H1 (cell line): ENCODE measurements around the gene SOHLH1. TPM values are rescaled to one million over a fixed set of nuclear protein-coding genes. Genes with fewer than 3 reads are reported as not detected.

Source experiments
- CTCF ChIA-PET: fragments of 300-600 bp; sonication (Branson Sonifier 250); formaldehyde crosslinking; loops from one replicate; lab custom pipeline; 2021; ENCODE audit not compliant: partially characterized antibody; lab: Charles Lee
- POLR2A ChIA-PET: fragments of 300-600 bp; sonication (Branson Sonifier 250); formaldehyde crosslinking; loops from one replicate; lab custom pipeline; 2021; ENCODE audit warnings: inconsistent platforms; ENCODE audit not compliant: partially characterized antibody; lab: Charles Lee
- DNase-seq, 2 experiments: peaks; one replicate each; pipeline versions ENCODE4 v3.0.0 to v3.0.0-alpha.2; 2010 to 2022; ENCODE audit warnings: low spot score in 2 of 2, low read depth in 1 of 2, mixed read lengths in 1 of 2
- FAIRE-seq: peaks from 2 replicates; lab custom pipeline; 2011; peaks lifted over from hg19 to GRCh38; lab: Jason Lieb, UNC
- H2AFZ ChIP-seq: 2 replicates; pipeline ENCODE4 v1.8.1; 2012; ENCODE audit warnings: low read length, inconsistent platforms
- H2AK5ac ChIP-seq: 2 replicates; pipeline ENCODE4 v1.6.1; 2013; ENCODE audit warnings: low read depth, low read length
- H2BK120ac ChIP-seq: replicated peaks from 2 replicates; pipeline ENCODE3; 2013; ENCODE audit warnings: low read depth, low read length, inconsistent platforms
- H2BK12ac ChIP-seq: 2 replicates; pipeline ENCODE4 v1.6.1; 2013; ENCODE audit warnings: low read depth, low read length
- H2BK15ac ChIP-seq: 2 replicates; pipeline ENCODE4 v1.6.1; 2013; ENCODE audit warnings: low read length
- H2BK20ac ChIP-seq: 2 replicates; pipeline ENCODE4 v1.6.1; 2013; ENCODE audit warnings: low read length
- H2BK5ac ChIP-seq: 2 replicates; pipeline ENCODE4 v1.6.1; 2013; ENCODE audit warnings: low read depth, low read length
- H3K14ac ChIP-seq: 2 replicates; pipeline ENCODE4 v1.6.1; 2013; ENCODE audit warnings: inconsistent platforms; ENCODE audit not compliant: insufficient read length
- H3K18ac ChIP-seq: 2 replicates; pipeline ENCODE4 v1.6.1; 2013; ENCODE audit warnings: low read length; ENCODE audit errors: extremely low read depth
- H3K23ac ChIP-seq: 2 replicates; pipeline ENCODE4 v1.6.1; 2013; ENCODE audit warnings: inconsistent platforms; ENCODE audit not compliant: insufficient read length
- H3K23me2 ChIP-seq: 2 replicates; pipeline ENCODE4 v1.6.1; 2013; ENCODE audit warnings: low read depth, low read length
- H3K27ac ChIP-seq: 2 replicates; pipeline ENCODE4 v1.6.1; 2011; ENCODE audit warnings: low read depth, low read length, inconsistent platforms
- H3K27me3 ChIP-seq, 4 experiments: replicated peaks in 1 of 4; 1 replicate in 1 of 4; 2 replicates in 3 of 4; pipeline versions ENCODE4 v1.6.1 to v1.8.1; 2011 to 2013; ENCODE audit warnings: low read length in 3 of 4, mild to moderate bottlenecking in 3 of 4, inconsistent platforms in 2 of 4, mixed read lengths in 2 of 4, moderate library complexity in 1 of 4; ENCODE audit not compliant: control insufficient read depth in 3 of 4, insufficient read depth in 3 of 4; ENCODE audit errors: extremely low read depth in 1 of 4
- H3K36me3 ChIP-seq, 4 experiments: 2 replicates each; pipeline versions ENCODE4 v1.6.1 to v1.8.1; 2011 to 2013; ENCODE audit warnings: mild to moderate bottlenecking in 4 of 4, low read length in 3 of 4, moderate library complexity in 2 of 4, control low read depth in 1 of 4, inconsistent platforms in 1 of 4; ENCODE audit not compliant: insufficient read depth in 4 of 4, control insufficient read depth in 2 of 4
- H3K4ac ChIP-seq: replicated peaks from 2 replicates; pipeline ENCODE3; 2013; ENCODE audit warnings: low read length, low read depth, mixed read lengths, inconsistent platforms; ENCODE audit not compliant: insufficient read length
- H3K4me1 ChIP-seq, 4 experiments: replicated peaks in 1 of 4; 1 replicate in 1 of 4; 2 replicates in 3 of 4; pipeline versions ENCODE4 v1.6.1 to v1.8.1; 2011 to 2013; ENCODE audit warnings: low read length in 3 of 4, inconsistent platforms in 2 of 4, mixed read lengths in 1 of 4; ENCODE audit not compliant: insufficient read depth in 4 of 4, control insufficient read depth in 3 of 4
- H3K4me2 ChIP-seq, 2 experiments: 2 replicates each; pipeline versions ENCODE4 v1.6.1 to v1.8.1; 2011 to 2013; ENCODE audit warnings: low read depth in 2 of 2, low read length in 2 of 2, control low read depth in 1 of 2, inconsistent platforms in 1 of 2, mild to moderate bottlenecking in 1 of 2; ENCODE audit not compliant: insufficient read depth in 1 of 2
- H3K4me3 ChIP-seq, 4 experiments: fragments of 200-600, 300-600 bp in 1 of 4; sonication (generic), shearing (Covaris generic), sonication (Bioruptor Twin) in 1 of 4; 2 replicates each; pipeline versions ENCODE4 v1.5.1 to v1.8.1; 2011 to 2016; ENCODE audit warnings: low read length in 4 of 4, low read depth in 3 of 4, control low read depth in 2 of 4, inconsistent platforms in 2 of 4, mild to moderate bottlenecking in 2 of 4, mixed read lengths in 1 of 4, moderate library complexity in 1 of 4; ENCODE audit not compliant: insufficient read depth in 2 of 4; ENCODE audit errors: extremely low read depth in 1 of 4
- H3K56ac ChIP-seq: replicated peaks from 2 replicates; pipeline ENCODE3; 2013; ENCODE audit warnings: low read depth, mild to moderate bottlenecking, mixed read lengths, low read length, inconsistent platforms; ENCODE audit not compliant: insufficient read length
- H3K79me1 ChIP-seq: 2 replicates; pipeline ENCODE4 v1.6.1; 2013; ENCODE audit warnings: low read depth, low read length, control low read depth
- H3K79me2 ChIP-seq, 2 experiments: 2 replicates each; pipeline versions ENCODE4 v1.6.1 to v1.8.1; 2012 to 2013; ENCODE audit warnings: low read length in 2 of 2, mild to moderate bottlenecking in 2 of 2, inconsistent platforms in 1 of 2; ENCODE audit not compliant: insufficient read depth in 2 of 2, control insufficient read depth in 1 of 2
- H3K9ac ChIP-seq, 4 experiments: replicated peaks in 1 of 4; 1 replicate in 1 of 4; 2 replicates in 3 of 4; pipeline versions ENCODE4 v1.6.1 to v1.8.1; 2011 to 2013; ENCODE audit warnings: low read depth in 3 of 4, low read length in 3 of 4, control low read depth in 2 of 4, mild to moderate bottlenecking in 2 of 4, moderate library complexity in 2 of 4, inconsistent platforms in 1 of 4; ENCODE audit errors: extremely low read depth in 1 of 4
- H3K9me3 ChIP-seq, 2 experiments: 2 replicates each; pipeline versions ENCODE4 v1.6.1 to v1.8.1; 2012 to 2013; ENCODE audit warnings: mild to moderate bottlenecking in 2 of 2, moderate library complexity in 2 of 2, control low read depth in 1 of 2, inconsistent platforms in 1 of 2, low read depth in 1 of 2, low read length in 1 of 2, mixed read lengths in 1 of 2; ENCODE audit not compliant: insufficient read depth in 2 of 2
- H4K20me1 ChIP-seq, 2 experiments: replicated peaks in 1 of 2; 2 replicates each; pipeline versions ENCODE3 to v1.8.1; 2011 to 2013; ENCODE audit warnings: inconsistent platforms in 2 of 2, low read length in 2 of 2, mild to moderate bottlenecking in 1 of 2; ENCODE audit not compliant: insufficient read depth in 2 of 2, control insufficient read depth in 1 of 2
- H4K5ac ChIP-seq: 2 replicates; pipeline ENCODE4 v1.6.1; 2013; ENCODE audit warnings: low read length, low read depth, mixed read lengths, inconsistent platforms; ENCODE audit not compliant: insufficient read length
- H4K8ac ChIP-seq: 2 replicates; pipeline ENCODE4 v1.8.0; 2013; ENCODE audit warnings: mild to moderate bottlenecking, moderate library complexity, low read length, inconsistent platforms; ENCODE audit not compliant: insufficient read depth; ENCODE audit errors: extremely low read depth
- H4K91ac ChIP-seq: replicated peaks from 2 replicates; pipeline ENCODE3; 2013; ENCODE audit warnings: low read length, mixed read lengths, inconsistent platforms; ENCODE audit not compliant: insufficient read length
- CEBPB ChIP-seq: IDR thresholded peaks from 2 replicates; pipeline ENCODE4 v1.6.1; 2012; ENCODE audit warnings: low read depth, low read length
- CHD2 ChIP-seq: IDR thresholded peaks from 2 replicates; pipeline ENCODE4 v1.6.1; 2012; ENCODE audit warnings: low read length, improper control_type of control experiment
- EZH2 ChIP-seq: fragments of 200-600 bp; sonication (generic); IDR thresholded peaks from 2 replicates; pipeline ENCODE4 v1.7.1; 2012; ENCODE audit warnings: low read depth, mild to moderate bottlenecking, moderate library complexity, low read length, inconsistent platforms; ENCODE audit not compliant: severe bottlenecking
- FOSL1 ChIP-seq: IDR thresholded peaks from 2 replicates; pipeline ENCODE4 v1.6.1; 2011; ENCODE audit warnings: mild to moderate bottlenecking, low read depth, low read length, moderate library complexity; ENCODE audit not compliant: insufficient read depth
- PHF8 ChIP-seq: fragments of 200-600 bp; sonication (generic); conservative IDR thresholded peaks from 2 replicates; pipeline ENCODE4 v1.7.1; 2012; ENCODE audit warnings: low read depth, mild to moderate bottlenecking, inconsistent platforms, low read length, moderate library complexity
- RAD21 ChIP-seq, 2 experiments: IDR thresholded peaks in 1 of 2; conservative IDR thresholded peaks in 1 of 2; 2 replicates each; pipeline ENCODE4 v1.6.1; 2011; ENCODE audit warnings: low read depth in 2 of 2, low read length in 2 of 2, improper control_type of control experiment in 1 of 2, inconsistent platforms in 1 of 2, mild to moderate bottlenecking in 1 of 2, moderate library complexity in 1 of 2
- SIN3A ChIP-seq, 2 experiments: IDR thresholded peaks in 1 of 2; conservative IDR thresholded peaks in 1 of 2; 2 replicates each; pipeline ENCODE4 v1.6.1; 2011 to 2012; ENCODE audit warnings: low read length in 2 of 2, improper control_type of control experiment in 1 of 2, low read depth in 1 of 2, mild to moderate bottlenecking in 1 of 2
- SIX5 ChIP-seq: IDR thresholded peaks from 2 replicates; pipeline ENCODE4 v1.6.1; 2011; ENCODE audit warnings: mild to moderate bottlenecking, low read depth, low read length
- SP1 ChIP-seq: IDR thresholded peaks from 2 replicates; pipeline ENCODE4 v1.6.1; 2011; ENCODE audit warnings: low read depth, low read length
- TEAD4 ChIP-seq: IDR thresholded peaks from 2 replicates; pipeline ENCODE4 v1.6.1; 2012; ENCODE audit warnings: low read depth, low read length, inconsistent platforms, mixed read lengths
- USF2 ChIP-seq: IDR thresholded peaks from 2 replicates; pipeline ENCODE4 v1.6.1; 2011; ENCODE audit warnings: low read length, improper control_type of control experiment
- ZNF274 ChIP-seq: IDR thresholded peaks from 2 replicates; pipeline ENCODE4 v1.7.0; 2012; ENCODE audit warnings: low read length, borderline replicate concordance; ENCODE audit errors: extremely low read depth
- WGBS, 2 experiments: shearing (Covaris generic) in 1 of 2; methylation state at CpG; one replicate each; pipeline versions ENCODE4 v1.1.6 to v1.1.7; 2013 to 2015; ENCODE audit warnings: low lambda C conversion rate in 2 of 2, mixed read lengths in 2 of 2, inconsistent platforms in 1 of 2, low coverage in 1 of 2, missing lambda C conversion rate in 1 of 2; ENCODE audit not compliant: insufficient replicate concordance in 2 of 2, insufficient coverage in 1 of 2, insufficient read length in 1 of 2; ENCODE audit errors: extremely low coverage in 1 of 2, missing lambda C conversion rate in 1 of 2; 5-methylcytosine and 5-hydroxymethylcytosine counted together
- polyA plus RNA-seq, 7 experiments: library from polyadenylated mRNA; depleted of rRNA in 3 of 7; stranded (reverse) in 5 of 7; unstranded in 2 of 7; fragments of >200 nt in 5 of 7; fragments of 200-250 nt in 2 of 7; gene quantifications; 1 replicate in 5 of 7; 2 replicates in 1 of 7; 4 replicates in 1 of 7; pipeline versions ENCODE4 v1.2.1 to v1.2.3, GENCODE V29; 2011 to 2013; ENCODE audit warnings: missing spikeins in 2 of 7, mixed read lengths in 2 of 7
- total RNA-seq: library from RNA; stranded (reverse); fragmentation: NEBNext Ultra II Directional; extraction: Animal tissue kit (Norgen Biotek cat#: 25700); gene quantifications from 2 replicates; pipeline ENCODE4 v1.2.1, GENCODE V29; 2021

The SOHLH1 gene
- total and polyA plus RNA-seq, 2 of the 8 experiments (the other 6 are each of a cell fraction or from before 2014, with no cell fraction given), result 0.11 TPM; not detected in 1

- H2BK12ac ChIP-seq, result no peak overlapping the region
- DNase-seq (no peak), FAIRE-seq (no peak)
- H3K4me3 ChIP-seq, result no peak overlapping the region
- H3K18ac ChIP-seq, result no peak overlapping the region
- ChIA-PET CTCF (interaction anchor here (0.6 to 3.6 kb wide), 3 partner anchors 13 to 122 kb away, joined by 4 to 32 read pairs (median 7); no protein-coding TSS in a partner anchor), POLR2A (interaction anchor here (0.7 to 1.6 kb wide), 2 partner anchors 25 to 402 kb away, joined by 3 read pairs; no protein-coding TSS in a partner anchor)
- no peak overlapping the region for H3K4me2 ChIP-seq
- H3K27ac ChIP-seq, result no peak overlapping the region
- no peak overlapping the region for H4K8ac ChIP-seq
- peaks cover 0 to 13% of the 10 kb centered on the region in 2 experiments; a peak in 2 of 4 replicates for H3K9me3 ChIP-seq
- no peak overlapping the region for H3K23ac ChIP-seq
- peaks cover 0 to 2% (median under 1%) of the 10 kb centered on the region in 4 experiments; a peak in 3 of 7 replicates for H3K4me1 ChIP-seq
- no peak overlapping the region for H3K14ac ChIP-seq
- H4K20me1 ChIP-seq, result no peaks in the 10 kb centered on the region
- no peaks in the 10 kb centered on the region for H3K27me3 ChIP-seq
- no peak overlapping the region for H2BK120ac ChIP-seq
- H4K5ac ChIP-seq, result no peak overlapping the region
- H2AK5ac ChIP-seq, result no peak overlapping the region
- H3K23me2 ChIP-seq, result no peaks in the 10 kb centered on the region
- no peak overlapping the region for H4K91ac ChIP-seq
- TF ChIP-seq SIN3A (conservative IDR thresholded peaks at IDR 0.05 in 1 of 2, IDR thresholded peaks at IDR 0.05 in 1 of 2; ENCODE audit: low read depth in 1 of 2, low read length in 2 of 2) (no peak), SIX5 (no peak), ZNF274 (no peak), USF2 (no peak), SP1 (no peak), PHF8 (no peak), FOSL1 (no peak), EZH2 (no peak), CHD2 (no peak), CEBPB (no peak), TEAD4 (no peak), RAD21 (IDR thresholded peaks at IDR 0.05 in 1 of 2, conservative IDR thresholded peaks at IDR 0.05 in 1 of 2; ENCODE audit: low read depth in 2 of 2, low read length in 2 of 2) (no peak)
- H3K56ac ChIP-seq, result no peak overlapping the region
- no peaks in the 10 kb centered on the region for H3K79me1 ChIP-seq
- no peak overlapping the region for H3K4ac ChIP-seq
- H3K36me3 ChIP-seq, result no peaks in the 10 kb centered on the region
- H3K9ac ChIP-seq, result no peak overlapping the region
- no peak overlapping the region for H2BK15ac ChIP-seq
- H2BK20ac ChIP-seq, result no peak overlapping the region
- WGBS, 2 experiments, result 82% methylated on average over 8 of the region's 8 CpGs; no CpG with 5 or more reads in 1 of the 2 experiments
- H2BK5ac ChIP-seq, result no peak overlapping the region
- no peaks in the 10 kb centered on the region for H3K79me2 ChIP-seq
- H2AFZ ChIP-seq, result no peak overlapping the region
Measured at GRCh38 chr9:135673941-135674340, 25.3 kb downstream of the SOHLH1 start.
